B cell (primary cell): ENCODE results near the gene EHHADH. TPM values are rescaled to one million over a fixed set of nuclear protein-coding genes. Genes with fewer than 3 reads are reported as not detected.

Experiments used
- ATAC-seq: fragments of 200-7000 bp; cut with Tn5 transposase; one replicate; pipeline ENCODE4 v1.10.0; 2021; ENCODE audit warnings: low read depth, mild to moderate bottlenecking, moderate number of reproducible peaks, moderate library complexity
- CTCF ChIA-PET: fragments of 350-600 bp; sonication (Branson Sonifier 250); formaldehyde crosslinking; loops from one replicate; lab custom pipeline; 2021; ENCODE audit warnings: antibody characterized with exemption, inconsistent platforms; lab: Charles Lee
- POLR2A ChIA-PET: fragments of 350-600 bp; sonication (Branson Sonifier 250); formaldehyde crosslinking; loops from one replicate; lab custom pipeline; 2021; ENCODE audit warnings: antibody characterized with exemption; lab: Charles Lee
- DNase-seq: peaks from one replicate; pipeline ENCODE4 v3.0.0; 2013
- H2AFZ ChIP-seq: 2 replicates; pipeline ENCODE4 v1.6.1; 2012; ENCODE audit warnings: mild to moderate bottlenecking, low read depth, low read length; ENCODE audit not compliant: insufficient read depth, poor library complexity, severe bottlenecking
- H3K27ac ChIP-seq, 2 donors: 1 replicate in 1 of 2; 2 replicates in 1 of 2; pipeline ENCODE4 v1.5.1; 2012 to 2013; ENCODE audit warnings: low read length in 2 of 2, mild to moderate bottlenecking in 2 of 2, moderate library complexity in 1 of 2
- H3K27me3 ChIP-seq, 4 experiments: fragments of 200-600 bp in 1 of 4; sonication (generic) in 1 of 4; replicated peaks in 1 of 4; 1 replicate in 2 of 4; 2 replicates in 2 of 4; pipeline versions ENCODE4 v1.6.1 to v1.7.0; 2013 to 2016; ENCODE audit warnings: low read length in 3 of 4, mild to moderate bottlenecking in 2 of 4, mixed read lengths in 1 of 4, moderate library complexity in 1 of 4; ENCODE audit not compliant: insufficient read depth in 4 of 4, control insufficient read depth in 3 of 4; ENCODE audit errors: control extremely low read depth in 1 of 4
- H3K36me3 ChIP-seq, 2 experiments: replicated peaks in 1 of 2; 1 replicate in 1 of 2; 2 replicates in 1 of 2; pipeline versions ENCODE4 v1.6.1 to v1.7.1; 2013; ENCODE audit warnings: low read length in 1 of 2; ENCODE audit not compliant: insufficient read depth in 2 of 2, control insufficient read depth in 1 of 2; ENCODE audit errors: control extremely low read depth in 1 of 2, extremely low read depth in 1 of 2
- H3K4me1 ChIP-seq, 2 donors: fragments of 200-600 bp in 1 of 2; sonication (generic) in 1 of 2; 1 replicate in 1 of 2; 2 replicates in 1 of 2; pipeline versions ENCODE4 v1.5.1 to v1.6.1; 2013 to 2017; ENCODE audit warnings: low read length in 2 of 2; ENCODE audit not compliant: control insufficient read depth in 2 of 2, insufficient read depth in 2 of 2
- H3K4me2 ChIP-seq: replicated peaks from 2 replicates; pipeline ENCODE3; 2012; ENCODE audit warnings: mild to moderate bottlenecking, low read depth, low read length; ENCODE audit not compliant: poor library complexity, severe bottlenecking
- H3K4me3 ChIP-seq, 5 experiments: fragments of 200-600 bp in 1 of 5; sonication (generic) in 1 of 5; 1 replicate in 3 of 5; 2 replicates in 2 of 5; pipeline versions ENCODE4 v1.5.1 to v1.7.0; 2011 to 2016; ENCODE audit warnings: low read length in 4 of 5, mild to moderate bottlenecking in 4 of 5, low read depth in 2 of 5, control low read depth in 1 of 5, moderate library complexity in 1 of 5; ENCODE audit not compliant: insufficient read depth in 1 of 5; ENCODE audit errors: control extremely low read depth in 1 of 5, extremely low read depth in 1 of 5
- H3K79me2 ChIP-seq: fragments of 200-600 bp; sonication (generic); one replicate; pipeline ENCODE4 v1.6.0; 2016; ENCODE audit warnings: low read length; ENCODE audit not compliant: control insufficient read depth, insufficient read depth
- H3K9ac ChIP-seq: fragments of 200-600 bp; sonication (generic); 2 replicates; pipeline ENCODE4 v1.6.1; 2017; ENCODE audit warnings: mild to moderate bottlenecking, low read length, moderate library complexity
- H3K9me3 ChIP-seq, 3 donors: one replicate each; pipeline versions ENCODE4 v1.6.1 to v1.7.1; 2013; ENCODE audit warnings: low read length in 2 of 3; ENCODE audit not compliant: control insufficient read depth in 2 of 3, insufficient read depth in 1 of 3; ENCODE audit errors: control extremely low read depth in 1 of 3
- H4K20me1 ChIP-seq: 2 replicates; pipeline ENCODE4 v1.6.0; 2012; ENCODE audit warnings: mild to moderate bottlenecking, low read length; ENCODE audit not compliant: insufficient read depth, control insufficient read depth, poor library complexity, severe bottlenecking
- H3K27ac Mint-ChIP-seq: one replicate; pipeline ENCODE4 v1.8.0; 2021; ENCODE audit warnings: mixed read lengths
- H3K27me3 Mint-ChIP-seq: one replicate; pipeline ENCODE4 v1.8.0; 2021; ENCODE audit warnings: mixed read lengths
- H3K4me1 Mint-ChIP-seq: one replicate; pipeline ENCODE4 v1.8.0; 2021; ENCODE audit warnings: mixed read lengths
- H3K4me3 Mint-ChIP-seq: one replicate; pipeline ENCODE4 v1.8.0; 2021; ENCODE audit warnings: mixed read lengths
- H3K9me3 Mint-ChIP-seq: one replicate; pipeline ENCODE4 v1.8.0; 2022; ENCODE audit warnings: mixed read lengths; ENCODE audit not compliant: insufficient read depth
- EZH2 ChIP-seq: IDR thresholded peaks from 2 replicates; pipeline ENCODE4 v1.6.1; 2012; ENCODE audit warnings: borderline replicate concordance, low read depth, mild to moderate bottlenecking, moderate library complexity, low read length; ENCODE audit not compliant: insufficient read depth, poor library complexity, severe bottlenecking
- WGBS: methylation state at CpG from one replicate; pipeline ENCODE4 v1.1.5; 2013; ENCODE audit warnings: missing lambda C conversion rate; ENCODE audit not compliant: insufficient coverage; 5-methylcytosine and 5-hydroxymethylcytosine counted together
- intact Hi-C: fragments of 100-400 bp; cut with micrococcal nuclease; formaldehyde crosslinking; loops from one replicate; pipeline ENCODE4 v1.10.0; 2022
- polyA plus RNA-seq: library from polyadenylated mRNA; depleted of rRNA; stranded (reverse); fragments of >200 nt; gene quantifications from 2 replicates; pipeline ENCODE4 v1.2.3, GENCODE V29; 2012
- total RNA-seq, 2 donors: library from RNA; stranded (reverse); fragments of 120-200 nt in 1 of 2; gene quantifications; 1 replicate in 1 of 2; 2 replicates in 1 of 2; pipeline versions ENCODE4 v1.2.3 to v1.2.4, GENCODE V29; 2013 to 2022
- TF ChIP-seq, protein P1 (sequence below): fragments of 200-600 bp; IDR thresholded peaks from one replicate; pipeline ENCODE4 v1.8.0; 2022; ENCODE audit warnings: antibody characterized with exemption, mild to moderate bottlenecking

EHHADH gene
- total and polyA plus RNA-seq, 2 donors (not counting 1 experiment from before 2014, with no cell fraction given): 0.30 to 1.4 TPM

DNA sequence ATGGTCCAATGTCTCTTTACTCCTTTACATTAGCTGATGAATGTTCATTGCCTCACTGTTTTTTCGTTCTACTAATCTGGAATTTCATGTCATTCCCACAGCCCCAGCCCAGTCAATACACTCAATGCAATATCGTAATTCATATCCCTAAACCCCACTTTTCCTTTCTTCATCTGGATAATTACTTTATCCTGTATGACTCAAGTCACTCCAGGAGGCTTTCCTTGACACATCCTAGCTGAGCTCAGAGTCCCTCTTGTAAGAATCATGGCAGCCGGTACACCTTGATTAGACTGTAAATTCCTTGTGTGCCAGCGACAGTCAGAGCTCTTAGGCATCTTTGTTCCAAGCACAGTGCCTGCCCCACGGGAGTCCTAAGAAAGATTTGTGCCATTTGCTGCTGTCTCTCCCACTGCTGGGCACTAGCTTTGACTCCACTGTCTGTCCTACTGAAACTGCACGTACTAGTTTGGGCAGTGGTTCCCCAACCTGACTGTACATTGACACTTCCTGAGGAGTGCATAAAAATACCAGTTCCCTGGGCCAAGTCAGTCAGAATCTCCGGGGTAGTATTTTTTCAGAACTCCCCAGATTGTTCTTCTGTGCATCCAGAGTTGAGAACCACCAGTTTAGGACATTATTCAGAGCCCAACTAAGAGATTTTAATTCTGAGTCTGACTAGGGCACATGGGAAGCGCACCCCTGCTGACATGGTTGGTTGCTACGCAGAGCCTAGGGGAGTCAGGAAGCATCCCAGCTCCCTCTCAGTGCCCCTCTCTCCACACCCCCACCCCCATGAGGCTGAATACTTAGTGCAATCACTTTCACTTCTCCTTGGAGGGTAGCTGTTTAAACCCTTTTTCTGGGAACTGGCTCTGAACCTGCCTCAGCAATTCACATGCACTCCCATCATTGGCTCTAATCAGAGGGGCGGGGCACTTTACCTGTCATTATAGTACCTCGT is 81.5 kb downstream of the EHHADH start:
- intact Hi-C loops: loop anchor here (10.0 kb wide), 1 partner anchor 132 kb away; no protein-coding TSS in a partner anchor
- peaks cover 13% of the 10 kb centered on the region for H3K4me1 Mint-ChIP-seq
- Histone ChIP-seq H3K79me2 (no peaks in the 10 kb centered on the region), H3K4me1 (peaks cover 8 to 10% of the 10 kb centered on the region in 2 donors), H3K36me3 (no peaks in the 10 kb centered on the region), H3K9me3 (no peaks in the 10 kb centered on the region), H3K4me3 (no peak overlapping the region), H3K9ac (no peak overlapping the region), H3K27me3 (peaks cover 0 to 2% (median 0%) of the 10 kb centered on the region in 4 experiments), H3K27ac (no peak overlapping the region), H2AFZ (no peak overlapping the region), H4K20me1 (no peaks in the 10 kb centered on the region), H3K4me2 (no peak overlapping the region)
- no peak for DNase-seq
- no peaks in the 10 kb centered on the region for H3K9me3 Mint-ChIP-seq
- no peak overlapping the region for H3K4me3 Mint-ChIP-seq
- 93% methylated on average over 10 of the region's 11 CpGs for WGBS
- ATAC-seq: no peak
- no peaks in the 10 kb centered on the region for H3K27me3 Mint-ChIP-seq
- ChIA-PET CTCF (no interaction called here), POLR2A (no interaction called here)
- no peak overlapping the region for H3K27ac Mint-ChIP-seq
- TF ChIP-seq, protein P1, sequence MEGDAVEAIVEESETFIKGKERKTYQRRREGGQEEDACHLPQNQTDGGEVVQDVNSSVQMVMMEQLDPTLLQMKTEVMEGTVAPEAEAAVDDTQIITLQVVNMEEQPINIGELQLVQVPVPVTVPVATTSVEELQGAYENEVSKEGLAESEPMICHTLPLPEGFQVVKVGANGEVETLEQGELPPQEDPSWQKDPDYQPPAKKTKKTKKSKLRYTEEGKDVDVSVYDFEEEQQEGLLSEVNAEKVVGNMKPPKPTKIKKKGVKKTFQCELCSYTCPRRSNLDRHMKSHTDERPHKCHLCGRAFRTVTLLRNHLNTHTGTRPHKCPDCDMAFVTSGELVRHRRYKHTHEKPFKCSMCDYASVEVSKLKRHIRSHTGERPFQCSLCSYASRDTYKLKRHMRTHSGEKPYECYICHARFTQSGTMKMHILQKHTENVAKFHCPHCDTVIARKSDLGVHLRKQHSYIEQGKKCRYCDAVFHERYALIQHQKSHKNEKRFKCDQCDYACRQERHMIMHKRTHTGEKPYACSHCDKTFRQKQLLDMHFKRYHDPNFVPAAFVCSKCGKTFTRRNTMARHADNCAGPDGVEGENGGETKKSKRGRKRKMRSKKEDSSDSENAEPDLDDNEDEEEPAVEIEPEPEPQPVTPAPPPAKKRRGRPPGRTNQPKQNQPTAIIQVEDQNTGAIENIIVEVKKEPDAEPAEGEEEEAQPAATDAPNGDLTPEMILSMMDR: no peak
- TF ChIP-seq EZH2: no peak
